K562 (cell line): Measurements from ENCODE around the gene TRIM24.

Source experiments
- FOXJ3 ChIP-seq: sonication (generic); formaldehyde crosslinking; IDR thresholded peaks from 2 replicates; pipeline ENCODE4 v1.4.0; 2020; ENCODE audit warnings: mild to moderate bottlenecking, missing genetic modification reagents
- HDAC2 ChIP-seq: fragments of 450-650 bp; IDR thresholded peaks from 2 replicates; pipeline ENCODE4 v1.6.1; 2016; ENCODE audit warnings: mild to moderate bottlenecking
- PCBP2 ChIP-seq: fragments of 200-400 bp; formaldehyde crosslinking; IDR thresholded peaks from 2 replicates; pipeline ENCODE4 v1.6.1; 2018; ENCODE audit warnings: low read length, low read depth, mild to moderate bottlenecking, moderate library complexity; ENCODE audit not compliant: poor library complexity, severe bottlenecking
- PHB2 ChIP-seq: fragments of 450-650 bp; IDR thresholded peaks from 2 replicates; pipeline ENCODE4 v1.6.1; 2017; ENCODE audit warnings: low read depth
- ZNF778 ChIP-seq: fragments of 450-650 bp; formaldehyde crosslinking; IDR thresholded peaks from 2 replicates; pipeline ENCODE4 v1.4.0; 2020; ENCODE audit warnings: mild to moderate bottlenecking, moderate library complexity
- TF ChIP-seq, protein P1 (sequence below), 3 experiments: IDR thresholded peaks in 2 of 3; conservative IDR thresholded peaks in 1 of 3; 2 replicates each; pipeline ENCODE4 v1.5.1; 2011 to 2012; ENCODE audit warnings: low read length in 3 of 3, mild to moderate bottlenecking in 3 of 3, control low read depth in 2 of 3, improper control_type of control experiment in 1 of 3, inconsistent platforms in 1 of 3, low read depth in 1 of 3, mixed read lengths in 1 of 3, moderate library complexity in 1 of 3; ENCODE audit not compliant: insufficient read depth in 2 of 3

DNA sequence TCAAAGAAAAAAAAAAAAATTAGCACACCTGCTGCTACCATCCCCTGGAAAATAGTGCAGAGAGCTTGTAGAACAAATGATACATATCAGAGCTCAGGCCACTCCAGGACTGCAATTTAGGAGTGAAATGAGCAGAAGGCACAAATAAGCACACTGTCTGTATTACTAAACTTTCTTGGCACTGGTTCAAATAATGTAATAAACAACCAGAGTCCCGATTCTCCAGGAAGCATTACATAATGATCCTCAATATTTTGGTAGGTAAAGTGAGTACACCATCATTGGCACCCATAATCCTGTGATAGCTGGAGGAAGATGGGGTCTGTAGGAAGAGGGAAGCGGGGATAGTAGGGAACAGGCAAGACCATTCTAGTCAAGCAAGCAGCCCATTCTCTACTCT, 166.8 kb downstream of the TRIM24 start:
- TF ChIP-seq ZNF778 (CRISPR knock-in tag) (no peak), HDAC2 (no peak), FOXJ3 (CRISPR knock-in tag) (no peak), PCBP2 (no peak), PHB2 (no peak)
- TF ChIP-seq, protein P1, sequence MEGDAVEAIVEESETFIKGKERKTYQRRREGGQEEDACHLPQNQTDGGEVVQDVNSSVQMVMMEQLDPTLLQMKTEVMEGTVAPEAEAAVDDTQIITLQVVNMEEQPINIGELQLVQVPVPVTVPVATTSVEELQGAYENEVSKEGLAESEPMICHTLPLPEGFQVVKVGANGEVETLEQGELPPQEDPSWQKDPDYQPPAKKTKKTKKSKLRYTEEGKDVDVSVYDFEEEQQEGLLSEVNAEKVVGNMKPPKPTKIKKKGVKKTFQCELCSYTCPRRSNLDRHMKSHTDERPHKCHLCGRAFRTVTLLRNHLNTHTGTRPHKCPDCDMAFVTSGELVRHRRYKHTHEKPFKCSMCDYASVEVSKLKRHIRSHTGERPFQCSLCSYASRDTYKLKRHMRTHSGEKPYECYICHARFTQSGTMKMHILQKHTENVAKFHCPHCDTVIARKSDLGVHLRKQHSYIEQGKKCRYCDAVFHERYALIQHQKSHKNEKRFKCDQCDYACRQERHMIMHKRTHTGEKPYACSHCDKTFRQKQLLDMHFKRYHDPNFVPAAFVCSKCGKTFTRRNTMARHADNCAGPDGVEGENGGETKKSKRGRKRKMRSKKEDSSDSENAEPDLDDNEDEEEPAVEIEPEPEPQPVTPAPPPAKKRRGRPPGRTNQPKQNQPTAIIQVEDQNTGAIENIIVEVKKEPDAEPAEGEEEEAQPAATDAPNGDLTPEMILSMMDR (IDR thresholded peaks at IDR 0.05 in 2 of 3, conservative IDR thresholded peaks at IDR 0.05 in 1 of 3; ENCODE audit: insufficient read depth in 2 of 3, low read depth in 1 of 3, low read length in 3 of 3), result no peak
